ENCODE results near the gene SKIL. TPM values are rescaled to one million over a fixed set of nuclear protein-coding genes. Genes with fewer than 3 reads are reported as not detected.

SKIL gene
- total RNA-seq, 1 experiment from 2014 or later, result 35.0 TPM

DNA sequence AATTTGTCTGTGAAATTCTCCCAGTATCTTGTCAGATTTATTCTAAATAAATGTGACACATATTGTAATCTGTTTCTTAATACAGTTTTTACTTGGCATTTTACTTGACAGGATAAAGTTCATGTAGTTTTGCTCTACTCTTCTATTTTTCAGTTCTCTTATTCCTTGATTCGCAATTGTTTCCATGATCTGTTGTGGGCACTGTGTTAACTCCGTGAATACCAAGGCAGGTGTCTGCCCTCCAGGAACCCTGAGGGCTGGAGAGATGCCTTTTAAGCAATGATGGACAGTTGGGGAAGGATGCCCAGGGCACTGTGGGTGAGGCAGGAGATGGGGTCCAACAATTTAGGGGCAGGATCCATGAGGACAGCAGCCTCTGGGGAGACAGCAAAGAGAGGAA is 64.2 kb downstream of the SKIL start:
- H3K79me2 ChIP-seq (ENCODE audit: low read length), result peaks cover 34% of the 10 kb centered on the region
- no peaks in the 10 kb centered on the region for H4K20me1 ChIP-seq (ENCODE audit: low read length)
- ATAC-seq, result no peak
- no peaks in the 10 kb centered on the region for H3K36me3 ChIP-seq (ENCODE audit: low read depth, low read length)
- CTCF ChIA-PET, result interaction anchor here (0.6 kb wide), 1 partner anchor 435 kb away, joined by 9 read pairs; no protein-coding TSS in a partner anchor
- no peaks in the 10 kb centered on the region for H3K9me2 ChIP-seq (replicated peaks; ENCODE audit: low read length)
- peak overlapping the region; percentile 60 for H3K4me2 ChIP-seq (ENCODE audit: low read length)
- H3K27ac ChIP-seq (ENCODE audit: low read length), result no peak overlapping the region
- H3K4me3 ChIP-seq (ENCODE audit: low read length), result peak overlapping the region; percentile 34; the same call in 1 of the 2 replicates
- H3K27me3 ChIP-seq (ENCODE audit: low read length), result no peaks in the 10 kb centered on the region
- BruUV-seq (replicated peaks), result no TSS peak
- POLR2A ChIA-PET (ENCODE audit: unreplicated experiment), result no interaction called here
- no peaks in the 10 kb centered on the region for H3K9me3 ChIP-seq (ENCODE audit: low read length)
- no peak overlapping the region for H2AFZ ChIP-seq (ENCODE audit: low read length)
- no peaks in the 10 kb centered on the region for H3F3A ChIP-seq (ENCODE audit: low read length, unreplicated experiment)
- H3K4me1 ChIP-seq (ENCODE audit: insufficient read depth, low read length), result peaks cover 5% of the 10 kb centered on the region; the same call in 1 of the 2 replicates
- TF ChIP-seq, protein P1, sequence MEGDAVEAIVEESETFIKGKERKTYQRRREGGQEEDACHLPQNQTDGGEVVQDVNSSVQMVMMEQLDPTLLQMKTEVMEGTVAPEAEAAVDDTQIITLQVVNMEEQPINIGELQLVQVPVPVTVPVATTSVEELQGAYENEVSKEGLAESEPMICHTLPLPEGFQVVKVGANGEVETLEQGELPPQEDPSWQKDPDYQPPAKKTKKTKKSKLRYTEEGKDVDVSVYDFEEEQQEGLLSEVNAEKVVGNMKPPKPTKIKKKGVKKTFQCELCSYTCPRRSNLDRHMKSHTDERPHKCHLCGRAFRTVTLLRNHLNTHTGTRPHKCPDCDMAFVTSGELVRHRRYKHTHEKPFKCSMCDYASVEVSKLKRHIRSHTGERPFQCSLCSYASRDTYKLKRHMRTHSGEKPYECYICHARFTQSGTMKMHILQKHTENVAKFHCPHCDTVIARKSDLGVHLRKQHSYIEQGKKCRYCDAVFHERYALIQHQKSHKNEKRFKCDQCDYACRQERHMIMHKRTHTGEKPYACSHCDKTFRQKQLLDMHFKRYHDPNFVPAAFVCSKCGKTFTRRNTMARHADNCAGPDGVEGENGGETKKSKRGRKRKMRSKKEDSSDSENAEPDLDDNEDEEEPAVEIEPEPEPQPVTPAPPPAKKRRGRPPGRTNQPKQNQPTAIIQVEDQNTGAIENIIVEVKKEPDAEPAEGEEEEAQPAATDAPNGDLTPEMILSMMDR (conservative IDR thresholded peaks at IDR 0.05; ENCODE audit: low read depth, low read length), result no peak
- TF ChIP-seq EZH2phosphoT487 (IDR thresholded peaks at IDR 0.05; ENCODE audit: borderline replicate concordance, low read length), result no peak
- TF ChIP-seq EZH2 (IDR thresholded peaks at IDR 0.05; ENCODE audit: low read length, unreplicated experiment), result no peak
- DNase-seq, result no peak
- intact Hi-C loops (cut with micrococcal nuclease), result no loop called here
- no peak overlapping the region for H3K9ac ChIP-seq (ENCODE audit: low read length)

DNA sequence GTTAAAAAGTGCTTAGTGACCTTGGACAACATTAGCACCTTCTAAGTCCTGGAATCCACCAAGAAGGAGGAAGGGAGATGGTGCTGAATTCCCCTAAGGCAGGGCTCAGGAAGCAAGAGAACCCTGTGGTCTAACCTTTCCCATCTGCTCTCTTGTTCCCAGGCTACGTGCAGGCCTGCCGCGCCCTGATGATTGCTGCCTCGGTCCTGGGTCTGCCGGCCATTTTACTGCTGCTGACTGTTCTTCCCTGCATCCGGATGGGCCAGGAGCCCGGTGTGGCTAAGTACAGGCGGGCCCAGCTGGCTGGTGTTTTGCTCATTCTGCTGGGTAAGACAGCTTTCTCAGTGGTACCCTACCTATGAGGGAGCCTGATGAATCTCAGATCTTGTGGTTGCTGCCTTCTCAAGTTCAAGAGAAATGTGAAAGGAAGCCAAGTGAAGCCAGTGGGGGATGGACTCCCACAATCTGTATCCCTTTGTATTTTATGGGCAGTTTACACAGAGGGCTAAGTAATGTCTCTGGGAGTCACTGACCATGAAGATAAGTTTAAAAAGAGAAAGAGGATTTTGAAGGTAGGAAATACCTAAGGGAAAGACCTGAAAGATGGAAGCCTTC is 65.6 kb downstream of the SKIL start:
- Histone ChIP-seq H3K27ac (ENCODE audit: low read length) (no peak overlapping the region), H3K27me3 (ENCODE audit: low read length) (no peaks in the 10 kb centered on the region), H3K9me3 (ENCODE audit: low read length) (no peaks in the 10 kb centered on the region), H3K36me3 (ENCODE audit: low read depth, low read length) (no peaks in the 10 kb centered on the region), H3K4me1 (ENCODE audit: insufficient read depth, low read length) (peaks cover 5% of the 10 kb centered on the region; the same call in 1 of the 2 replicates), H3K9me2 (replicated peaks; ENCODE audit: low read length) (no peaks in the 10 kb centered on the region), H3K4me3 (ENCODE audit: low read length) (no peak overlapping the region), H2AFZ (ENCODE audit: low read length) (no peak overlapping the region), H3K79me2 (ENCODE audit: low read length) (peaks cover 34% of the 10 kb centered on the region), H4K20me1 (ENCODE audit: low read length) (no peaks in the 10 kb centered on the region), H3F3A (ENCODE audit: low read length, unreplicated experiment) (no peaks in the 10 kb centered on the region), H3K4me2 (ENCODE audit: low read length) (no peak overlapping the region), H3K9ac (ENCODE audit: low read length) (no peak overlapping the region)
- ChIA-PET POLR2A (ENCODE audit: unreplicated experiment) (no interaction called here), CTCF (no interaction called here)
- no TSS peak for BruUV-seq (replicated peaks)
- ATAC-seq, result no peak
- TF ChIP-seq EZH2phosphoT487 (IDR thresholded peaks at IDR 0.05; ENCODE audit: borderline replicate concordance, low read length) (no peak), EZH2 (IDR thresholded peaks at IDR 0.05; ENCODE audit: low read length, unreplicated experiment) (no peak)
- TF ChIP-seq, protein P1 (conservative IDR thresholded peaks at IDR 0.05; ENCODE audit: low read depth, low read length), result no peak
- intact Hi-C loops (cut with micrococcal nuclease), result no loop called here
- no peak for DNase-seq

DNA sequence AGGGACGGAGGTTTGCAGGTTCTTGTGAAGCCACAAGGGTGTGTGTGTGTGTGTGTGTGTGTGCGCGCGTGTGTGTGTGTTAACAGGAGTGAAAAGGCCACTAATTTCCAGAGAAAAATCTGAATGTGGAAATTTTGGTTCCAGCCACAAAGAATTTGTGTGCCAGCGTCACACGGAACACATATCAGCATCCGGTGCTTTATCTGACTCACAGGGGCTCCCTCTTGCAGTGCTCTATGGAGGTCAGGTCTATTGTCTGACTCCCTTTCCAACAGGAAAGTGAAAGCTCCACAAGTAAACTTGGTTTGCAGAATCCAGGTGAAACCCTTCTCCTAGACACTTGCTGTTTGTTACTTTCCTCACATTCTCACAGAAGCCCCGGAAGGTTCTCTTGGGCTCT is 67.4 kb downstream of the SKIL start:
- Histone ChIP-seq H3K9ac (ENCODE audit: low read length) (no peak overlapping the region), H4K20me1 (ENCODE audit: low read length) (no peaks in the 10 kb centered on the region), H3K27ac (ENCODE audit: low read length) (no peak overlapping the region), H3K4me3 (ENCODE audit: low read length) (no peak overlapping the region), H3K79me2 (ENCODE audit: low read length) (peaks cover 21% of the 10 kb centered on the region), H3K36me3 (ENCODE audit: low read depth, low read length) (no peaks in the 10 kb centered on the region), H3K9me3 (ENCODE audit: low read length) (no peaks in the 10 kb centered on the region), H3K4me2 (ENCODE audit: low read length) (no peak overlapping the region), H3K4me1 (ENCODE audit: insufficient read depth, low read length) (no peaks in the 10 kb centered on the region), H3K27me3 (ENCODE audit: low read length) (no peaks in the 10 kb centered on the region), H3K9me2 (replicated peaks; ENCODE audit: low read length) (no peaks in the 10 kb centered on the region), H3F3A (ENCODE audit: low read length, unreplicated experiment) (no peaks in the 10 kb centered on the region), H2AFZ (ENCODE audit: low read length) (no peak overlapping the region)
- ATAC-seq (no peak), DNase-seq (no peak)
- POLR2A ChIA-PET (ENCODE audit: unreplicated experiment), result no interaction called here
- BruUV-seq (replicated peaks), result no TSS peak
- intact Hi-C loops (cut with micrococcal nuclease), result no loop called here
- CTCF ChIA-PET, result no interaction called here
- TF ChIP-seq, protein P1 (conservative IDR thresholded peaks at IDR 0.05; ENCODE audit: low read depth, low read length), result no peak
- no peak for TF ChIP-seq EZH2phosphoT487 (IDR thresholded peaks at IDR 0.05; ENCODE audit: borderline replicate concordance, low read length)
- no peak for TF ChIP-seq EZH2 (IDR thresholded peaks at IDR 0.05; ENCODE audit: low read length, unreplicated experiment)

Measured in PC-3 (cell line).